IMR-90 (cell line): Measurements from ENCODE around the gene ATXN10.

Source experiments
- RAD21 ChIP-seq: IDR thresholded peaks from 2 replicates; pipeline ENCODE4 v1.6.1; 2012; ENCODE audit warnings: low read length, improper control_type of control experiment
- TF ChIP-seq, protein P1 (sequence below): conservative IDR thresholded peaks from 2 replicates; pipeline ENCODE4 v1.5.1; 2012; ENCODE audit warnings: mild to moderate bottlenecking, low read depth, low read length, improper control_type of control experiment

DNA sequence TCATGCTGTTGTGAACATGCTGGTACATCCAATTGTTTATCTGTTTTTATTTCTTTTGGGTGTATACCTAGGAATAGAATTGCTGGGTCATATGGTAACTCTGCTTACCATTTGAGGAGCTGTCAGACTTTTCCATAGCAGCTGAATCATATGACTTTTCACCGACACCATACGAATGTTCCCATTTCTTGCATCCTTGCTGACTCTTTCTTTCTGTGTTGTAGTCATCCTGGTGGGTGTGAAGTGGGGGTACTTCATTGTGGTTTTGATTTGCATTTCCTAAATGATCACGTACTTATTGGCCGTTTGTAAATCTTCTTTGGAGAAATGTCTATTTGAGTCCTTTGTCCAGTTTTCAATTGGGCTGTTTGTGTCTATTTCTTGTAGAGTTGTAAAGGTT lies 26.5 kb downstream of the ATXN10 start:
- TF ChIP-seq, protein P1, sequence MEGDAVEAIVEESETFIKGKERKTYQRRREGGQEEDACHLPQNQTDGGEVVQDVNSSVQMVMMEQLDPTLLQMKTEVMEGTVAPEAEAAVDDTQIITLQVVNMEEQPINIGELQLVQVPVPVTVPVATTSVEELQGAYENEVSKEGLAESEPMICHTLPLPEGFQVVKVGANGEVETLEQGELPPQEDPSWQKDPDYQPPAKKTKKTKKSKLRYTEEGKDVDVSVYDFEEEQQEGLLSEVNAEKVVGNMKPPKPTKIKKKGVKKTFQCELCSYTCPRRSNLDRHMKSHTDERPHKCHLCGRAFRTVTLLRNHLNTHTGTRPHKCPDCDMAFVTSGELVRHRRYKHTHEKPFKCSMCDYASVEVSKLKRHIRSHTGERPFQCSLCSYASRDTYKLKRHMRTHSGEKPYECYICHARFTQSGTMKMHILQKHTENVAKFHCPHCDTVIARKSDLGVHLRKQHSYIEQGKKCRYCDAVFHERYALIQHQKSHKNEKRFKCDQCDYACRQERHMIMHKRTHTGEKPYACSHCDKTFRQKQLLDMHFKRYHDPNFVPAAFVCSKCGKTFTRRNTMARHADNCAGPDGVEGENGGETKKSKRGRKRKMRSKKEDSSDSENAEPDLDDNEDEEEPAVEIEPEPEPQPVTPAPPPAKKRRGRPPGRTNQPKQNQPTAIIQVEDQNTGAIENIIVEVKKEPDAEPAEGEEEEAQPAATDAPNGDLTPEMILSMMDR, result no peak
- no peak for TF ChIP-seq RAD21
